Left ventricle myocardium inferior (tissue), 1 donor: Measurements from ENCODE around the gene RIPOR3. TPM values are rescaled to one million over a fixed set of nuclear protein-coding genes. Genes with fewer than 3 reads are reported as not detected.

ENCODE experiments used
- DNase-seq: peaks from one replicate; pipeline ENCODE4 v3.0.0-alpha.2; 2020
- H3K27ac ChIP-seq: fragments of 200-600 bp; replicated peaks from 2 replicates; pipeline ENCODE4 v1.8.0; 2021
- H3K27me3 ChIP-seq: fragments of 200-600 bp; 2 replicates; pipeline ENCODE4 v1.8.0; 2021; ENCODE audit warnings: low read depth
- H3K36me3 ChIP-seq: fragments of 200-600 bp; 2 replicates; pipeline ENCODE4 v1.8.0; 2021
- H3K4me1 ChIP-seq: fragments of 200-600 bp; 2 replicates; pipeline ENCODE4 v1.8.0; 2021
- H3K4me3 ChIP-seq: fragments of 200-600 bp; 2 replicates; pipeline ENCODE4 v1.8.0; 2021; ENCODE audit warnings: mild to moderate bottlenecking, moderate library complexity
- H3K9me3 ChIP-seq: fragments of 200-600 bp; replicated peaks from 2 replicates; pipeline ENCODE4 v1.8.0; 2021
- intact Hi-C: fragments of 100-400 bp; cut with micrococcal nuclease; formaldehyde crosslinking; loops from one replicate; pipeline ENCODE4 v1.11.0; 2022
- total RNA-seq: library from RNA; stranded (reverse); fragmentation: NEBNext Ultra II Directional; extraction: Animal tissue kit (Norgen Biotek cat#: 25700); gene quantifications from one replicate; pipeline ENCODE4 v1.2.1, GENCODE V29; 2021
- TF ChIP-seq, protein P1 (sequence below): fragments of 200-600 bp; IDR thresholded peaks from 2 replicates; pipeline ENCODE4 v1.8.0; 2021; ENCODE audit warnings: antibody characterized with exemption, mild to moderate bottlenecking, borderline replicate concordance
- donor health status: DM: no; HTN: yes; CAD: no; lungs with severe emphysema.

The RIPOR3 gene
- total RNA-seq, 1 donor from 2014 or later: 6.5 TPM

- intact Hi-C loops: loop anchor here (5.0 to 10.0 kb wide), 3 partner anchors 74 to 391 kb away; no protein-coding TSS in a partner anchor
- TF ChIP-seq, protein P1, sequence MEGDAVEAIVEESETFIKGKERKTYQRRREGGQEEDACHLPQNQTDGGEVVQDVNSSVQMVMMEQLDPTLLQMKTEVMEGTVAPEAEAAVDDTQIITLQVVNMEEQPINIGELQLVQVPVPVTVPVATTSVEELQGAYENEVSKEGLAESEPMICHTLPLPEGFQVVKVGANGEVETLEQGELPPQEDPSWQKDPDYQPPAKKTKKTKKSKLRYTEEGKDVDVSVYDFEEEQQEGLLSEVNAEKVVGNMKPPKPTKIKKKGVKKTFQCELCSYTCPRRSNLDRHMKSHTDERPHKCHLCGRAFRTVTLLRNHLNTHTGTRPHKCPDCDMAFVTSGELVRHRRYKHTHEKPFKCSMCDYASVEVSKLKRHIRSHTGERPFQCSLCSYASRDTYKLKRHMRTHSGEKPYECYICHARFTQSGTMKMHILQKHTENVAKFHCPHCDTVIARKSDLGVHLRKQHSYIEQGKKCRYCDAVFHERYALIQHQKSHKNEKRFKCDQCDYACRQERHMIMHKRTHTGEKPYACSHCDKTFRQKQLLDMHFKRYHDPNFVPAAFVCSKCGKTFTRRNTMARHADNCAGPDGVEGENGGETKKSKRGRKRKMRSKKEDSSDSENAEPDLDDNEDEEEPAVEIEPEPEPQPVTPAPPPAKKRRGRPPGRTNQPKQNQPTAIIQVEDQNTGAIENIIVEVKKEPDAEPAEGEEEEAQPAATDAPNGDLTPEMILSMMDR: no peak
- Histone ChIP-seq H3K4me1 (peaks cover 49% of the 10 kb centered on the region), H3K27ac (peak overlapping the region; percentile 68), H3K27me3 (no peaks in the 10 kb centered on the region), H3K9me3 (no peaks in the 10 kb centered on the region), H3K4me3 (no peak overlapping the region), H3K36me3 (peaks cover 78% of the 10 kb centered on the region)
- DNase-seq: no peak
Measured at GRCh38 chr20:50578778-50579165, 112.6 kb downstream of the RIPOR3 start.

- Histone ChIP-seq H3K4me3 (no peak overlapping the region), H3K36me3 (peaks cover 73% of the 10 kb centered on the region), H3K9me3 (no peaks in the 10 kb centered on the region), H3K4me1 (peaks cover 54% of the 10 kb centered on the region), H3K27me3 (no peaks in the 10 kb centered on the region), H3K27ac (peak overlapping the region; percentile 68)
- DNase-seq: no peak
- intact Hi-C loops: loop anchor here (5.0 to 10.0 kb wide), 3 partner anchors 73 to 391 kb away; no protein-coding TSS in a partner anchor
- TF ChIP-seq, protein P1: no peak
Measured at GRCh38 chr20:50578061-50578777, 113.1 kb downstream of the RIPOR3 start.

DNA sequence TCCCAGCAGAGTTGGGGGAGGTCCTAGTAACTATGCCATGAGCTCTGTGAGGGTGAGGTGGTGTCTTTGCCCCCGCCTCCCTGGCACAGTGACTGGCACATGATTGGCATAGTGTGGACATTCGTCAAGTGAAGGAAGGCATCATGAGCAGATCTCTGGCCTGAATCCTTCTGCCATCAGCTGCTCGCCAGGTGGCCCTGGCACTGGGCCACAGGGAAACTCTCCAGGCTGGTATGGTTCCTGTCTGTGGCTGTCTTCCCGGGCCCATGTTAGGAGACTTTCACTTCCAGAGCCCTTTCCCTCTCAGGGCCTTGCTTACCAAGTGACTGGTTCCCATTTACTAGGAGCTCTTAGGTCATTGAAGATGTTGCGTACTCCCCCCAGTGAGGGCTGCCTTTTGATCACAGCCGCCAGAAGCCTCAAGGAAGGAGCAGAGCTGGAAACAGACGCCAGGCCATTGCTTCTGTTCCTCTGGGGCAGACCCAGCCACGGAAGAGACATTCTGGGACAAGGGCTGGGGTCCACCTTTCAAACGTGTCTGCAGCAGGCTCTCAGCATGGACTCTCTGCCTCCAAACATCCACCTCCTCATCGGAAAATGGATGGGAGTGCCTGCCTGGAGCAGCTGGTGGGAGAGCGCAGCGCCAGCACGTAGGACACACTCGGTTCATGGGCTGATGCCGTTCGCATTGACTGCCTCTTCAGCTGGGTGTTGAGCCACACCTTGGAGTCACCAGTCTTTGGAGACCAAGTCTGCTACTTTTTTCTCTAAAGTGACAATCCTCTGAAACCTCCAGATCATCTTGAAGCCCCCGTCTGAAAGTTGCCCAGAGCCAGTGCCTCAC is 113.9 kb downstream of the RIPOR3 start:
- no peaks in the 10 kb centered on the region for H3K9me3 ChIP-seq
- H3K27ac ChIP-seq: peak overlapping the region; percentile 68
- H3K4me3 ChIP-seq: no peak overlapping the region
- H3K4me1 ChIP-seq: peaks cover 62% of the 10 kb centered on the region
- no peaks in the 10 kb centered on the region for H3K27me3 ChIP-seq
- intact Hi-C loops: loop anchor here (5.0 to 10.0 kb wide), 3 partner anchors 73 to 390 kb away; no protein-coding TSS in a partner anchor
- H3K36me3 ChIP-seq: peaks cover 64% of the 10 kb centered on the region
- peak; percentile 82 for DNase-seq
- TF ChIP-seq, protein P1: no peak

GRCh38 chr20:50575865-50576720 is 115.2 kb downstream of the RIPOR3 start:
- intact Hi-C loops: loop anchor here (5.0 to 10.0 kb wide), 3 partner anchors 71 to 389 kb away; no protein-coding TSS in a partner anchor
- peaks cover 75% of the 10 kb centered on the region for H3K4me1 ChIP-seq
- peak; percentile 76 for DNase-seq
- TF ChIP-seq, protein P1: peak; percentile 80
- H3K9me3 ChIP-seq: no peaks in the 10 kb centered on the region
- H3K36me3 ChIP-seq: peaks cover 51% of the 10 kb centered on the region
- no peaks in the 10 kb centered on the region for H3K27me3 ChIP-seq
- peak overlapping the region; percentile 68 for H3K27ac ChIP-seq
- no peak overlapping the region for H3K4me3 ChIP-seq

DNA sequence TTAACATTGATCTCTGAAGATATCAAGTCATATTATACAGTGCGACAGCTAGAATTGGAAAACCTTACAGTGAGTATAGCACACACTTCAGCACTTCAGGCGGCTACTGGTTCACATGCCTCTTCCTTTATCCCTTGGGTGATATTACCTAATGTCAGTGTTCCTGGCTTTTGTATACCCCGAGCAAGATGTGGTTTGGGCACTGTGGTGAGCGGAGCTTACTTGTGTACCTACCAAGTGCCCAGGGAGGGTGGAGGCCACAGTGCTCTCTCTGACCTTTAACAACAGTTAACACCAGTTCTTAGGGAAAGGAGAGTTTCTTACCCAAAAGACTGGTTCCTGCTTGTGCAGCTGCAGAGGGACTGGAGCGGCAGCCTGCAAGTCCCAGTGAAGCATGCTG is 116.8 kb downstream of the RIPOR3 start:
- Histone ChIP-seq H3K4me3 (no peak overlapping the region), H3K27ac (peak overlapping the region; percentile 42), H3K4me1 (peaks cover 84% of the 10 kb centered on the region), H3K9me3 (no peaks in the 10 kb centered on the region), H3K27me3 (no peaks in the 10 kb centered on the region), H3K36me3 (peaks cover 40% of the 10 kb centered on the region)
- DNase-seq: no peak
- intact Hi-C loops: loop anchor here (10.0 kb wide), 2 partner anchors 70 to 100 kb away; no protein-coding TSS in a partner anchor
- TF ChIP-seq, protein P1: no peak
